Endodermal cell (in vitro differentiated cells): ENCODE measurements around the gene ADCK2. TPM values are rescaled to one million over a fixed set of nuclear protein-coding genes. Genes with fewer than 3 reads are reported as not detected.

ENCODE experiments used
- DNase-seq: peaks from one replicate; pipeline ENCODE4 v3.0.0-alpha.2; 2017
- H3K27ac ChIP-seq: 2 replicates; pipeline ENCODE4 v1.5.1; 2013; ENCODE audit warnings: mild to moderate bottlenecking, low read depth, low read length, moderate library complexity
- H3K27me3 ChIP-seq: 2 replicates; pipeline ENCODE4 v1.6.1; 2013; ENCODE audit warnings: mild to moderate bottlenecking, low read length, moderate library complexity; ENCODE audit not compliant: insufficient read depth, control insufficient read depth, poor library complexity, severe bottlenecking
- H3K36me3 ChIP-seq: 2 replicates; pipeline ENCODE4 v1.7.0; 2013; ENCODE audit warnings: mild to moderate bottlenecking, low read length, moderate library complexity; ENCODE audit not compliant: control insufficient read depth, insufficient read depth
- H3K4me1 ChIP-seq: one replicate; pipeline ENCODE4 v1.7.0; 2013; ENCODE audit warnings: low read length; ENCODE audit not compliant: control insufficient read depth, insufficient read depth
- H3K4me3 ChIP-seq: 2 replicates; pipeline ENCODE4 v1.5.1; 2013; ENCODE audit warnings: mild to moderate bottlenecking, low read length, moderate library complexity
- H3K9ac ChIP-seq: 2 replicates; pipeline ENCODE4 v1.6.1; 2013; ENCODE audit warnings: mild to moderate bottlenecking, low read length, moderate library complexity; ENCODE audit not compliant: poor library complexity, severe bottlenecking; ENCODE audit errors: extremely low read depth
- H3K9me3 ChIP-seq: 2 replicates; pipeline ENCODE4 v1.6.1; 2013; ENCODE audit warnings: mild to moderate bottlenecking, low read length, moderate library complexity; ENCODE audit not compliant: control insufficient read depth
- H3K27ac Mint-ChIP-seq: 2 replicates; pipeline ENCODE4 v1.8.0; 2020; ENCODE audit warnings: mixed read lengths
- H3K27me3 Mint-ChIP-seq: 2 replicates; pipeline ENCODE4 v1.8.0; 2021; ENCODE audit warnings: mild to moderate bottlenecking, mixed read lengths; ENCODE audit not compliant: insufficient read depth
- H3K36me3 Mint-ChIP-seq: 2 replicates; pipeline ENCODE4 v1.8.0; 2020; ENCODE audit warnings: low read depth, mixed read lengths
- H3K4me1 Mint-ChIP-seq: 2 replicates; pipeline ENCODE4 v1.8.0; 2020; ENCODE audit warnings: mixed read lengths
- H3K4me3 Mint-ChIP-seq: 2 replicates; pipeline ENCODE4 v1.8.0; 2020; ENCODE audit warnings: mild to moderate bottlenecking, moderate library complexity, mixed read lengths
- H3K9me3 Mint-ChIP-seq: 2 replicates; pipeline ENCODE4 v1.8.0; 2020; ENCODE audit warnings: mild to moderate bottlenecking, mixed read lengths
- CTCF ChIP-seq: fragments of 200-600 bp; sonication (generic); conservative IDR thresholded peaks from 2 replicates; pipeline ENCODE4 v1.5.0; 2021; ENCODE audit warnings: antibody characterized with exemption, mild to moderate bottlenecking
- WGBS, 2 experiments: methylation state at CpG; one replicate each; pipeline versions ENCODE4 v1.1.5 to v1.1.7; 2013; ENCODE audit warnings: missing lambda C conversion rate in 2 of 2, mixed read lengths in 1 of 2; ENCODE audit not compliant: insufficient coverage in 1 of 2, insufficient read length in 1 of 2; 5-methylcytosine and 5-hydroxymethylcytosine counted together
- total RNA-seq, 2 donors: library from RNA; stranded (reverse); fragmentation: NEBNext Ultra II Directional in 1 of 2; extraction: Animal tissue kit (Norgen Biotek cat#: 25700) in 1 of 2; gene quantifications; 2 replicates in 1 of 2; 3 replicates in 1 of 2; pipeline ENCODE4 v1.2.1, GENCODE V29; 2021

Gene ADCK2
- total RNA-seq, 2 donors from 2014 or later, result 13.5 to 17.8 TPM

DNA sequence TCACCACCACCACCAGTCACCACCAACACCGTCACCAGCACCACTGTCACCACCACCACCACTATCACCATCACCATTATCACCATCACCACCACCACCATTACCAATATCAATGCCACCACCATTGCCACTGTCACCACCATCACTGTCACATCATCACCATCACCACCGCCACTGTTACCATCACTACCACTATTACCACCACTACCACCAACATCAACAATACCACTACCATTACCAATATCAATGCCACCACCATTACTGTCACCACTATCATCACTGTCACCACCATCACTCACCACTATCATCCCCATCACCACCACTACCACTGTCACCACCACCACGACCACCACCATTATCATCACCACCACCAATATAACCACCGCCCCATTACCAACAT, 18.1 kb upstream of the ADCK2 start:
- Mint-ChIP-seq H3K4me3 (no peak overlapping the region), H3K9me3 (no peaks in the 10 kb centered on the region), H3K27ac (no peak overlapping the region), H3K4me1 (peaks cover 11% of the 10 kb centered on the region), H3K36me3 (no peaks in the 10 kb centered on the region), H3K27me3 (no peaks in the 10 kb centered on the region)
- H3K4me1 ChIP-seq, result peaks cover 3% of the 10 kb centered on the region
- H3K36me3 ChIP-seq, result no peaks in the 10 kb centered on the region
- H3K27me3 ChIP-seq, result no peaks in the 10 kb centered on the region
- 83 to 94% methylated on average over 1 to 4 of the region's 4 CpGs for WGBS, 2 experiments
- H3K9me3 ChIP-seq, result no peaks in the 10 kb centered on the region
- DNase-seq, result no peak
- TF ChIP-seq CTCF, result no peak
- no peak overlapping the region for H3K27ac ChIP-seq
- H3K9ac ChIP-seq, result no peak overlapping the region
- no peak overlapping the region for H3K4me3 ChIP-seq

DNA sequence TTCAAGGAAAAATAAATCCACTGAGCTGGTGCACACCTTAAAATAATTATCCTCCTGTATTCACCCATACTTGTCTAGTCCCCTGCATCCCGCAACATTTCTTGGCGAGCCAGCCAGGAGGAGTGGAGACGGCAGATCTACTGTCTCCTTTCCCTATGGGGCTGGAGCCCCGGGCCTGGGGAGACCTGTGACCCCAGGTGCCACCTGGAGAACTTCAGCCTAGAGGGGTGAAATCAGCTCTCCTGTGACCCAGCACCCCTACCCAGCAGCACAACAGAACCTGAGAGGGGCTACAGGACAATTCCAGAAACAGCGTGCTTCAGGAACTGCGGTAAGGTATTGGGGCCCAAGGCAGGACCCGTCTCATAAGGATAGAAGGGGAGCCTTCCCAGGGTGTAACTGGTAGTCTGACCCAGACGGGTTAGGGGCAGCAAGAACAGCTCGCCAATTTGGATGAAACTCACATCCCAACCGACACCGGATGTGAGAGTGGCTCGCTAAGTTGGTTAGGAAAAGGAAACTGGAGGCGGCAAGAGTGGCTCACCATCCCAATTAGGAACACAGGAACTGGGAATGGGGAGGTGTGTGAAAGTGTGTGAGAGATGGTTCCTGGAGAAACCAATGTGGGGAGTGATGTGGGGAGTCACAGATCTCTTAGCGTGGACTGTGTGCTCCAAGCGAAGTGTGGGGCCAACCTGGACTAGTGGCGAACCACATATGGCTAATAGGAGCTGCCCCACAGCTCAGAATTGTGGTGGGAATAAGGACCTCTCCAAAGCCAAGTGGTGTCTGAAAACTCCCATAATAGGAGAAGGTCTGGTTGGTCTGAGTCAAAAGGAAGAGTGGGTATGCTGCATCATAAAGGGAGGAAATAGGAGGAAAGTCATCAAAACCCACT, 17.0 kb upstream of the ADCK2 start:
- no peak for DNase-seq
- H3K9me3 ChIP-seq, result no peaks in the 10 kb centered on the region
- no peak overlapping the region for H3K27ac Mint-ChIP-seq
- no peak overlapping the region for H3K9ac ChIP-seq
- H3K36me3 ChIP-seq, result no peaks in the 10 kb centered on the region
- peaks cover 3% of the 10 kb centered on the region for H3K4me1 ChIP-seq
- no peaks in the 10 kb centered on the region for H3K27me3 ChIP-seq
- H3K36me3 Mint-ChIP-seq, result no peaks in the 10 kb centered on the region
- H3K4me3 ChIP-seq, result no peak overlapping the region
- H3K4me1 Mint-ChIP-seq, result peaks cover 9% of the 10 kb centered on the region
- no peak overlapping the region for H3K4me3 Mint-ChIP-seq
- H3K9me3 Mint-ChIP-seq, result no peaks in the 10 kb centered on the region
- H3K27me3 Mint-ChIP-seq, result no peaks in the 10 kb centered on the region
- H3K27ac ChIP-seq, result no peak overlapping the region
- WGBS, 2 experiments, result 94 to 95% methylated on average over 8 to 16 of the region's 16 CpGs
- no peak for TF ChIP-seq CTCF

DNA sequence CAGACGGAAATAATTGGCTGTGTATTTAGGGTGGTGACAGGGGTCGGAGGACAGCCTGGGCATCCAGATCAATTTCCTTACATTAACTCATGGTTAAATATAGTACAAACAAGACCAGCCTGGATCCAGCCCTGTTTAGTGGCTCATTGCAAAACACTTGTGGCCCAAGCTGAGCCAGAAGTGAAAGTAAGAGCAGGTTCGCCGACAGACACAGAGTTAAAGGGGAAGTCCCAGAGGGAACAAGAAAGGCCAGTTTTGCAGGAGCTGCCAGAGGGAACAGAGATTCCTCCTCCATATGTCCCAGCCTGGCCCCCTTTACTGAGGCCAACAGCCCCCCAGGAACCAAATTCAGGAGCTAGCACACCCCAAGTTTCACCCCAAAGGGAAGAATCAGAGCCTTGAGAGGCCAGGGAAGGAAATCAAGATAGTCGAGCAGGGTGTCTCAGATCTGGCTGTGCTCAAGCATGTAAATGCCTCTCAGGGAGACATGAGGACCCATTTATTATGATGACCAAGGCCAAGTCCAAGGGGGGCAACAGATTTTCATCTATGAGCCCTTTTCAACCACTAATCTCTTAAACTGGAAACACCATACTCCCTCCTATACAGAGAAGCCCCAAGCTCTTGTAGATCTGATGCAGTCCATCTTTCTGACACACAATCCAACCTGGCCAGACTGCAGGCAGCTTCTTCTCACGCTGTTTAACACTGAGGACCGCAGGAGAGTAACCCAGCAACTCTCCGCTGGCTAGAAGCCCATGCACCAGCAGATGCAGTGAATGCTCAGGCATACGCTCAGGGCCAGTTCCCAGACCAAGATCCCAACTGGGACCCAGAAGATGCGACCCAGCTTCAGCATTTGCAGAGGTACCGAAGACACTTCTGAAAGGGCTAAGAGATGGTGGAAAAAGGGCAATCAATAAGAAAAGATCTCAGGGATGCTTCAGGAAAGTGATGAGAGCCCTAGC, 15.9 kb upstream of the ADCK2 start:
- H3K4me1 Mint-ChIP-seq, result peaks cover 4% of the 10 kb centered on the region
- H3K27me3 Mint-ChIP-seq, result no peaks in the 10 kb centered on the region

More for the DNA sequence above, 15.9 kb upstream of the ADCK2 start:
- Histone ChIP-seq H3K4me1 (peaks cover 1% of the 10 kb centered on the region), H3K36me3 (no peaks in the 10 kb centered on the region), H3K27me3 (no peaks in the 10 kb centered on the region), H3K9me3 (no peaks in the 10 kb centered on the region), H3K27ac (no peak overlapping the region), H3K4me3 (no peak overlapping the region), H3K9ac (no peak overlapping the region)
- Mint-ChIP-seq H3K4me3 (no peak overlapping the region), H3K27ac (no peak overlapping the region), H3K36me3 (no peaks in the 10 kb centered on the region), H3K9me3 (no peaks in the 10 kb centered on the region)
- no peak for DNase-seq
- WGBS, 2 experiments, result 92 to 97% methylated on average over 8 to 11 of the region's 11 CpGs
- no peak for TF ChIP-seq CTCF
